ENCODE data around the gene SCN1B. TPM values are rescaled to one million over a fixed set of nuclear protein-coding genes. Genes with fewer than 3 reads are reported as not detected.

Gene SCN1B
- total and polyA plus RNA-seq, 2 of the 13 experiments (the other 11 are each of a cell fraction or from before 2014, with no cell fraction given): 2.7 to 20.1 TPM

DNA sequence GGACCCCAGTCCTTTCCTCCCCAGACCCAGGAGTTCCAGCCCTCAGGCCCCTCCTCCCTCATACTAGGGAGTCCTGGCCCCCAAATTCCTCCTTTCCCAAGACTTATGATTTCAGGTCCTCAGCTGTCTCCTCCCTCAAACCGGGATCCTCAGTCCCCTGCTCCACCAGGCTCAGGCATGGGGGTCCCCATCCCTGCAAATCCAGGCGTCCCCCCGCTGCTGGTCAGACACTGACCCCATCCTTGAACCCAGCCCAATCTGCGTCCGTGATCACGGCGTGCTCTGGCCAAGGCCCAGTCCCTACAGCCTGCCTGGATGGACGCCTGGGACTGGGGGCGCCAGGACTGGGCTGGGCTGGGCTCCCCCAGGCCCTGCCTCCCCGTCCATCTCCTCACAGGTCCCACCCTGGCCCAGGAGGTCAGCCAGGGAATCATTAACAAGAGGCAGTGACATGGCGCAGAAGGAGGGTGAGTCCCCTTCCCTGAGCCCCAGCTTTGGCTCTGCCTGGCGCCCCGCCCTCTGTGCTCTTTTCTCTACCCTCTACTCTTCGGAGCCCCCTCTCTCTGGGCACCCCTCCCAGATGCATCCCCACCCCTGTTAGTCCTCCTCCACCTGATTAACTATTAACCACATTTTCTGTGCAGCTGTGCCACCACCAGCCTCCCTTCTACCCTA is 11.9 kb downstream of the SCN1B start (continued):
- TF ChIP-seq RXRA (CRISPR knock-in tag; IDR thresholded peaks at IDR 0.05) (peak; percentile 65), ZNF136 (CRISPR knock-in tag; IDR thresholded peaks at IDR 0.05; ENCODE audit: low read depth) (no peak), ZSCAN31 (CRISPR knock-in tag; IDR thresholded peaks at IDR 0.05; ENCODE audit: low read depth) (peak; percentile 53), ZNF256 (CRISPR knock-in tag; conservative IDR thresholded peaks at IDR 0.05) (no peak), YEATS4 (CRISPR knock-in tag; IDR thresholded peaks at IDR 0.05; ENCODE audit: borderline replicate concordance) (no peak), GABPA (IDR thresholded peaks at IDR 0.05; ENCODE audit: low read depth, low read length) (no peak), GABPA (CRISPR knock-in tag; IDR thresholded peaks at IDR 0.05; ENCODE audit: low read depth) (no peak), ATAD3A (CRISPR knock-in tag; IDR thresholded peaks at IDR 0.05) (no peak), THAP11 (CRISPR knock-in tag; IDR thresholded peaks at IDR 0.05) (peak; percentile 59), NR2F6 (IDR thresholded peaks at IDR 0.05) (peak; percentile 54; the same call in 1 of the 2 replicates), NR2F6 (CRISPR knock-in tag; IDR thresholded peaks at IDR 0.05) (peak; percentile 67), ZNF816 (CRISPR knock-in tag; IDR thresholded peaks at IDR 0.05; ENCODE audit: borderline replicate concordance) (no peak), CEBPG (CRISPR knock-in tag; IDR thresholded peaks at IDR 0.05) (no peak), HOXA5 (CRISPR knock-in tag; IDR thresholded peaks at IDR 0.05) (no peak), MIER3 (CRISPR knock-in tag; IDR thresholded peaks at IDR 0.05; ENCODE audit: borderline replicate concordance) (no peak; the same call in 1 of the 2 replicates), ZNF550 (CRISPR knock-in tag; IDR thresholded peaks at IDR 0.05; ENCODE audit: borderline replicate concordance) (no peak)
- TF ChIP-seq, protein P1, sequence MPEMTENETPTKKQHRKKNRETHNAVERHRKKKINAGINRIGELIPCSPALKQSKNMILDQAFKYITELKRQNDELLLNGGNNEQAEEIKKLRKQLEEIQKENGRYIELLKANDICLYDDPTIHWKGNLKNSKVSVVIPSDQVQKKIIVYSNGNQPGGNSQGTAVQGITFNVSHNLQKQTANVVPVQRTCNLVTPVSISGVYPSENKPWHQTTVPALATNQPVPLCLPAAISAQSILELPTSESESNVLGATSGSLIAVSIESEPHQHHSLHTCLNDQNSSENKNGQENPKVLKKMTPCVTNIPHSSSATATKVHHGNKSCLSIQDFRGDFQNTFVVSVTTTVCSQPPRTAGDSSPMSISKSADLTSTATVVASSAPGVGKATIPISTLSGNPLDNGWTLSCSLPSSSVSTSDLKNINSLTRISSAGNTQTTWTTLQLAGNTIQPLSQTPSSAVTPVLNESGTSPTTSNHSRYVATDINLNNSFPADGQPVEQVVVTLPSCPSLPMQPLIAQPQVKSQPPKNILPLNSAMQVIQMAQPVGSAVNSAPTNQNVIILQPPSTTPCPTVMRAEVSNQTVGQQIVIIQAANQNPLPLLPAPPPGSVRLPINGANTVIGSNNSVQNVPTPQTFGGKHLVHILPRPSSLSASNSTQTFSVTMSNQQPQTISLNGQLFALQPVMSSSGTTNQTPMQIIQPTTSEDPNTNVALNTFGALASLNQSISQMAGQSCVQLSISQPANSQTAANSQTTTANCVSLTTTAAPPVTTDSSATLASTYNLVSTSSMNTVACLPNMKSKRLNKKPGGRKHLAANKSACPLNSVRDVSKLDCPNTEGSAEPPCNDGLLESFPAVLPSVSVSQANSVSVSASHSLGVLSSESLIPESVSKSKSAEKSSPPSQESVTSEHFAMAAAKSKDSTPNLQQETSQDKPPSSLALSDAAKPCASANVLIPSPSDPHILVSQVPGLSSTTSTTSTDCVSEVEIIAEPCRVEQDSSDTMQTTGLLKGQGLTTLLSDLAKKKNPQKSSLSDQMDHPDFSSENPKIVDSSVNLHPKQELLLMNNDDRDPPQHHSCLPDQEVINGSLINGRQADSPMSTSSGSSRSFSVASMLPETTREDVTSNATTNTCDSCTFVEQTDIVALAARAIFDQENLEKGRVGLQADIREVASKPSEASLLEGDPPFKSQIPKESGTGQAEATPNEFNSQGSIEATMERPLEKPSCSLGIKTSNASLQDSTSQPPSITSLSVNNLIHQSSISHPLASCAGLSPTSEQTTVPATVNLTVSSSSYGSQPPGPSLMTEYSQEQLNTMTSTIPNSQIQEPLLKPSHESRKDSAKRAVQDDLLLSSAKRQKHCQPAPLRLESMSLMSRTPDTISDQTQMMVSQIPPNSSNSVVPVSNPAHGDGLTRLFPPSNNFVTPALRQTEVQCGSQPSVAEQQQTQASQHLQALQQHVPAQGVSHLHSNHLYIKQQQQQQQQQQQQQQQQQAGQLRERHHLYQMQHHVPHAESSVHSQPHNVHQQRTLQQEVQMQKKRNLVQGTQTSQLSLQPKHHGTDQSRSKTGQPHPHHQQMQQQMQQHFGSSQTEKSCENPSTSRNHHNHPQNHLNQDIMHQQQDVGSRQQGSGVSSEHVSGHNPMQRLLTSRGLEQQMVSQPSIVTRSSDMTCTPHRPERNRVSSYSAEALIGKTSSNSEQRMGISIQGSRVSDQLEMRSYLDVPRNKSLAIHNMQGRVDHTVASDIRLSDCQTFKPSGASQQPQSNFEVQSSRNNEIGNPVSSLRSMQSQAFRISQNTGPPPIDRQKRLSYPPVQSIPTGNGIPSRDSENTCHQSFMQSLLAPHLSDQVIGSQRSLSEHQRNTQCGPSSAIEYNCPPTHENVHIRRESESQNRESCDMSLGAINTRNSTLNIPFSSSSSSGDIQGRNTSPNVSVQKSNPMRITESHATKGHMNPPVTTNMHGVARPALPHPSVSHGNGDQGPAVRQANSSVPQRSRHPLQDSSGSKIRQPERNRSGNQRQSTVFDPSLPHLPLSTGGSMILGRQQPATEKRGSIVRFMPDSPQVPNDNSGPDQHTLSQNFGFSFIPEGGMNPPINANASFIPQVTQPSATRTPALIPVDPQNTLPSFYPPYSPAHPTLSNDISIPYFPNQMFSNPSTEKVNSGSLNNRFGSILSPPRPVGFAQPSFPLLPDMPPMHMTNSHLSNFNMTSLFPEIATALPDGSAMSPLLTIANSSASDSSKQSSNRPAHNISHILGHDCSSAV (CRISPR knock-in tag; IDR thresholded peaks at IDR 0.05; ENCODE audit: borderline replicate concordance): no peak
- TF ChIP-seq, protein P2, sequence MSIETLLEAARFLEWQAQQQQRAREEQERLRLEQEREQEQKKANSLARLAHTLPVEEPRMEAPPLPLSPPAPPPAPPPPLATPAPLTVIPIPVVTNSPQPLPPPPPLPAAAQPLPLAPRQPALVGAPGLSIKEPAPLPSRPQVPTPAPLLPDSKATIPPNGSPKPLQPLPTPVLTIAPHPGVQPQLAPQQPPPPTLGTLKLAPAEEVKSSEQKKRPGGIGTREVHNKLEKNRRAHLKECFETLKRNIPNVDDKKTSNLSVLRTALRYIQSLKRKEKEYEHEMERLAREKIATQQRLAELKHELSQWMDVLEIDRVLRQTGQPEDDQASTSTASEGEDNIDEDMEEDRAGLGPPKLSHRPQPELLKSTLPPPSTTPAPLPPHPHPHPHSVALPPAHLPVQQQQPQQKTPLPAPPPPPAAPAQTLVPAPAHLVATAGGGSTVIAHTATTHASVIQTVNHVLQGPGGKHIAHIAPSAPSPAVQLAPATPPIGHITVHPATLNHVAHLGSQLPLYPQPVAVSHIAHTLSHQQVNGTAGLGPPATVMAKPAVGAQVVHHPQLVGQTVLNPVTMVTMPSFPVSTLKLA (IDR thresholded peaks at IDR 0.05): no peak
- TF ChIP-seq, protein P3, sequence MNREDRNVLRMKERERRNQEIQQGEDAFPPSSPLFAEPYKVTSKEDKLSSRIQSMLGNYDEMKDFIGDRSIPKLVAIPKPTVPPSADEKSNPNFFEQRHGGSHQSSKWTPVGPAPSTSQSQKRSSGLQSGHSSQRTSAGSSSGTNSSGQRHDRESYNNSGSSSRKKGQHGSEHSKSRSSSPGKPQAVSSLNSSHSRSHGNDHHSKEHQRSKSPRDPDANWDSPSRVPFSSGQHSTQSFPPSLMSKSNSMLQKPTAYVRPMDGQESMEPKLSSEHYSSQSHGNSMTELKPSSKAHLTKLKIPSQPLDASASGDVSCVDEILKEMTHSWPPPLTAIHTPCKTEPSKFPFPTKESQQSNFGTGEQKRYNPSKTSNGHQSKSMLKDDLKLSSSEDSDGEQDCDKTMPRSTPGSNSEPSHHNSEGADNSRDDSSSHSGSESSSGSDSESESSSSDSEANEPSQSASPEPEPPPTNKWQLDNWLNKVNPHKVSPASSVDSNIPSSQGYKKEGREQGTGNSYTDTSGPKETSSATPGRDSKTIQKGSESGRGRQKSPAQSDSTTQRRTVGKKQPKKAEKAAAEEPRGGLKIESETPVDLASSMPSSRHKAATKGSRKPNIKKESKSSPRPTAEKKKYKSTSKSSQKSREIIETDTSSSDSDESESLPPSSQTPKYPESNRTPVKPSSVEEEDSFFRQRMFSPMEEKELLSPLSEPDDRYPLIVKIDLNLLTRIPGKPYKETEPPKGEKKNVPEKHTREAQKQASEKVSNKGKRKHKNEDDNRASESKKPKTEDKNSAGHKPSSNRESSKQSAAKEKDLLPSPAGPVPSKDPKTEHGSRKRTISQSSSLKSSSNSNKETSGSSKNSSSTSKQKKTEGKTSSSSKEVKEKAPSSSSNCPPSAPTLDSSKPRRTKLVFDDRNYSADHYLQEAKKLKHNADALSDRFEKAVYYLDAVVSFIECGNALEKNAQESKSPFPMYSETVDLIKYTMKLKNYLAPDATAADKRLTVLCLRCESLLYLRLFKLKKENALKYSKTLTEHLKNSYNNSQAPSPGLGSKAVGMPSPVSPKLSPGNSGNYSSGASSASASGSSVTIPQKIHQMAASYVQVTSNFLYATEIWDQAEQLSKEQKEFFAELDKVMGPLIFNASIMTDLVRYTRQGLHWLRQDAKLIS (CRISPR knock-in tag; IDR thresholded peaks at IDR 0.05): 0 out of 2 replicates have a peak, but pooled peaks have one; percentile 75
